Measurements from ENCODE around the gene TTC28. TPM values are rescaled to one million over a fixed set of nuclear protein-coding genes. Genes with fewer than 3 reads are reported as not detected.
"Not testable (repeated sequence)": the region's sequence is repeated elsewhere in the genome, so short reads cannot be mapped to it uniquely, and the experiment has no call there.

TTC28 gene
- total RNA-seq, 1 donor from 2014 or later = 7.9 TPM

DNA sequence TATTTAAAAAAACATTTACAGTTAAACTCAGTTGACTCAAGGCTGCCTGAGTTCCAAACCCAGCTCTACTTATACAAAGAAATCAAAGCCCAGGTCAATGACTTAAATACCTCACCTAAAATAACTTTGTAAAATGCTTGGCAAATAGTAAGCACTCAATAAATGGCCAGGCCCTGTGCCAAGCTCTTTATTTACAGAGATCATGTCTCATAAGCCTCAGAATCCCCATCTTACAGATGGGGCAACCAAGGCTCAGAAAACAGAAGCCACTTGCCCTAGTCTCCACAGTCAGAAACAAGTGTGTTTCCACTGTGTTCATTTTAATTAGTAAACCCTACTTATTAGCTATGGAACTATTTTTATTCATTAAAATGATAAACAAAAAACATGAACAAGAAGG, 30.5 kb upstream of the TTC28 start:
- Mint-ChIP-seq H3K27ac (no peak overlapping the region), H3K9me3 (no peaks in the 10 kb centered on the region), H3K36me3 (ENCODE audit: low read depth) (peaks cover 18% of the 10 kb centered on the region), H3K4me1 (peaks cover 24% of the 10 kb centered on the region), H3K27me3 (no peaks in the 10 kb centered on the region), H3K4me3 (no peak overlapping the region)
- TF ChIP-seq, protein P1, sequence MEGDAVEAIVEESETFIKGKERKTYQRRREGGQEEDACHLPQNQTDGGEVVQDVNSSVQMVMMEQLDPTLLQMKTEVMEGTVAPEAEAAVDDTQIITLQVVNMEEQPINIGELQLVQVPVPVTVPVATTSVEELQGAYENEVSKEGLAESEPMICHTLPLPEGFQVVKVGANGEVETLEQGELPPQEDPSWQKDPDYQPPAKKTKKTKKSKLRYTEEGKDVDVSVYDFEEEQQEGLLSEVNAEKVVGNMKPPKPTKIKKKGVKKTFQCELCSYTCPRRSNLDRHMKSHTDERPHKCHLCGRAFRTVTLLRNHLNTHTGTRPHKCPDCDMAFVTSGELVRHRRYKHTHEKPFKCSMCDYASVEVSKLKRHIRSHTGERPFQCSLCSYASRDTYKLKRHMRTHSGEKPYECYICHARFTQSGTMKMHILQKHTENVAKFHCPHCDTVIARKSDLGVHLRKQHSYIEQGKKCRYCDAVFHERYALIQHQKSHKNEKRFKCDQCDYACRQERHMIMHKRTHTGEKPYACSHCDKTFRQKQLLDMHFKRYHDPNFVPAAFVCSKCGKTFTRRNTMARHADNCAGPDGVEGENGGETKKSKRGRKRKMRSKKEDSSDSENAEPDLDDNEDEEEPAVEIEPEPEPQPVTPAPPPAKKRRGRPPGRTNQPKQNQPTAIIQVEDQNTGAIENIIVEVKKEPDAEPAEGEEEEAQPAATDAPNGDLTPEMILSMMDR (IDR thresholded peaks at IDR 0.05) = no peak
- DNase-seq = no peak
- ChIA-PET CTCF (no interaction called here), POLR2A (no interaction called here)
- no peak for ATAC-seq (ENCODE audit: low read depth)
- intact Hi-C loops (cut with micrococcal nuclease) = loop anchor here (5.0 kb wide), 1 partner anchor 33 kb away; the partner anchor contains the start of gene TTC28

- TF ChIP-seq, protein P1 (IDR thresholded peaks at IDR 0.05) = no peak
- Mint-ChIP-seq H3K27ac (peak overlapping the region; percentile 50), H3K27me3 (no peaks in the 10 kb centered on the region), H3K4me1 (peaks cover 43% of the 10 kb centered on the region), H3K4me3 (peak overlapping the region; percentile 67), H3K9me3 (no peaks in the 10 kb centered on the region), H3K36me3 (ENCODE audit: low read depth) (peaks cover 16% of the 10 kb centered on the region)
- peak; percentile 91 for ATAC-seq (ENCODE audit: low read depth)
- intact Hi-C loops (cut with micrococcal nuclease) = loop anchor here (2.0 kb wide), 2 partner anchors 36 to 66 kb away; partner anchors contain the start of genes CCDC117 and HSCB
- POLR2A ChIA-PET = interaction anchor here (0.6 to 0.8 kb wide), 2 partner anchors 43 to 93 kb away, joined by 4 to 9 read pairs; partner anchors contain the start of gene XBP1
- CTCF ChIA-PET = no interaction called here
- no peak for DNase-seq
Measured at GRCh38 chr22:28706845-28707244, 27.2 kb upstream of the TTC28 start.

DNA sequence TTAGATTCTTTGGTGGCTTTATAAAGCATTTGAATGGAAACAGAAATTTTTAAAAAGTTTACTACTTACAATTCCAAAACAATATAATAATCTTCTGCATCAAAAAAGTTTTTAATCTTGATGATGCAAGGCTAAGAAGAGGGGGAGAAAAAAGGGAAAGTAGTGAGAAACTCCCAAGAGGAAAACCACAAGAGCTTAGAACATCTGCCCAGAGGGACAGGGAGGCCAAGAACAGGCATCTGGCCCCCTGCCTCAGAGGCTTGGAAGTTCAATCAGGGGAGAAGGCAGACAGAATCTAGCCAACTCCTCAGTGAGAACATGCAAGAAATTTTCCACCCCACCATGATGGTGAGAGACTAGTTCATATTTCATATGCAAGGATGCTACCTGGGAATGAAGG, 23.8 kb upstream of the TTC28 start:
- Mint-ChIP-seq H3K36me3 (ENCODE audit: low read depth) (peaks cover 8% of the 10 kb centered on the region), H3K27ac (peak overlapping the region; percentile 53), H3K4me1 (peaks cover 41% of the 10 kb centered on the region), H3K4me3 (no peak overlapping the region), H3K9me3 (no peaks in the 10 kb centered on the region), H3K27me3 (no peaks in the 10 kb centered on the region)
- no peak for DNase-seq
- ATAC-seq (ENCODE audit: low read depth) = no peak
- intact Hi-C loops (cut with micrococcal nuclease) = no loop called here
- TF ChIP-seq, protein P1 (IDR thresholded peaks at IDR 0.05) = no peak
- POLR2A ChIA-PET = no interaction called here
- CTCF ChIA-PET = no interaction called here

DNA sequence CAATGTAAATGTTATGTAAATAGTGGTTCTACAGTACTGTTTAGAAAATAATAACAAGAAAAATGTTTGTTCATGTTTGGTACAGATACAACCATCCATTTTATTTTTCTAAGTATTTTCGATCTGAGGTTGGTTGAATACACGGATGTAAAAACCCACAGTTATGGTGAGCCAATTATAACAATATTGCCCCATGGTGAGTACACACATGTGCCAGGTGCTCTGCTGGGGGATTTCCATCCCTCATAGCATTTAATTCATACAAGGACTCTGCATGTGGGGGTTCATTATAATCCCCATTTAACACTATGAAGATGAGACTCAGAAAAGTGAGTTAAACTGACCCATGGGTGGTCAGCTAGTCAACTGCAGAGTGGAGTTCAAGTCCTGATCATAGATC, 23.3 kb upstream of the TTC28 start:
- CTCF ChIA-PET = no interaction called here
- POLR2A ChIA-PET = interaction anchor here (0.7 kb wide), 1 partner anchor 109 kb away, joined by 4 read pairs; no protein-coding TSS in a partner anchor

GRCh38 chr22:28693041-28693760, 13.6 kb upstream of the TTC28 start:
- H3K27ac Mint-ChIP-seq; ATAC-seq (ENCODE audit: low read depth); intact Hi-C loops (cut with micrococcal nuclease); H3K4me1 Mint-ChIP-seq; H3K27me3 Mint-ChIP-seq; CTCF ChIA-PET; H3K4me3 Mint-ChIP-seq; DNase-seq; H3K9me3 Mint-ChIP-seq: not testable (repeated sequence)
- POLR2A ChIA-PET = interaction anchor here (0.6 kb wide), 1 partner anchor 53 kb away, joined by 3 read pairs; no protein-coding TSS in a partner anchor
- peaks cover 39% of the 10 kb centered on the region for H3K36me3 Mint-ChIP-seq (ENCODE audit: low read depth)

More for the DNA sequence above, 23.3 kb upstream of the TTC28 start:
- Mint-ChIP-seq H3K9me3 (no peaks in the 10 kb centered on the region), H3K4me3 (peak overlapping the region; percentile 5), H3K36me3 (ENCODE audit: low read depth) (peaks cover 10% of the 10 kb centered on the region), H3K27ac (peak overlapping the region; percentile 50), H3K27me3 (no peaks in the 10 kb centered on the region), H3K4me1 (peaks cover 41% of the 10 kb centered on the region)
- DNase-seq = no peak
- ATAC-seq (ENCODE audit: low read depth) = peak; percentile 56
- intact Hi-C loops (cut with micrococcal nuclease) = no loop called here
- TF ChIP-seq, protein P1 (IDR thresholded peaks at IDR 0.05) = no peak

GRCh38 chr22:28689796-28690195, 10.2 kb upstream of the TTC28 start:
- peaks cover 23% of the 10 kb centered on the region for H3K36me3 Mint-ChIP-seq (ENCODE audit: low read depth)
- CTCF ChIA-PET = not testable (repeated sequence)

GRCh38 chr22:28682966-28683365, 3.3 kb upstream of the TTC28 start:
- intact Hi-C loops (cut with micrococcal nuclease); H3K4me3 Mint-ChIP-seq; H3K36me3 Mint-ChIP-seq (ENCODE audit: low read depth); H3K27ac Mint-ChIP-seq; H3K27me3 Mint-ChIP-seq; DNase-seq; H3K9me3 Mint-ChIP-seq; ATAC-seq (ENCODE audit: low read depth); POLR2A ChIA-PET: not testable (repeated sequence)
- CTCF ChIA-PET = interaction anchor here (0.6 kb wide), 1 partner anchor 565 kb away, joined by 3 read pairs; no protein-coding TSS in a partner anchor
- peaks cover 18% of the 10 kb centered on the region for H3K4me1 Mint-ChIP-seq

More at GRCh38 chr22:28689796-28690195, 10.2 kb upstream of the TTC28 start:
- H3K4me3 Mint-ChIP-seq; ATAC-seq (ENCODE audit: low read depth); H3K9me3 Mint-ChIP-seq; H3K27me3 Mint-ChIP-seq; POLR2A ChIA-PET; DNase-seq; intact Hi-C loops (cut with micrococcal nuclease); H3K27ac Mint-ChIP-seq: not testable (repeated sequence)
- H3K4me1 Mint-ChIP-seq = peaks cover 17% of the 10 kb centered on the region

GRCh38 chr22:28680813-28681490, 1.3 kb upstream of the TTC28 start:
- CTCF ChIA-PET; DNase-seq; ATAC-seq (ENCODE audit: low read depth); H3K9me3 Mint-ChIP-seq; H3K27ac Mint-ChIP-seq; H3K4me1 Mint-ChIP-seq; H3K36me3 Mint-ChIP-seq (ENCODE audit: low read depth); H3K27me3 Mint-ChIP-seq: not testable (repeated sequence)
- POLR2A ChIA-PET = interaction anchor here (0.6 kb wide), 1 partner anchor 762 kb away, joined by 3 read pairs; the partner anchor contains the start of gene PITPNB
- peak overlapping the region; percentile 91 for H3K4me3 Mint-ChIP-seq
- intact Hi-C loops (cut with micrococcal nuclease) = loop anchor here (2.0 kb wide), 1 partner anchor 62 kb away; the partner anchor contains the start of gene HSCB
